H9 (cell line): ENCODE data around the gene TTC39B. TPM values are rescaled to one million over a fixed set of nuclear protein-coding genes. Genes with fewer than 3 reads are reported as not detected.

ENCODE experiments used
- DNase-seq: peaks from one replicate; pipeline ENCODE4 v3.0.0-alpha.2; 2017
- H2AFZ ChIP-seq: one replicate; pipeline ENCODE4 v1.6.1; 2013; ENCODE audit warnings: mild to moderate bottlenecking, low read length, control low read depth, moderate library complexity
- H2AK5ac ChIP-seq: 2 replicates; pipeline ENCODE4 v1.6.1; 2013; ENCODE audit warnings: low read length, control low read depth, mixed read lengths; ENCODE audit not compliant: insufficient read length
- H2BK120ac ChIP-seq: one replicate; pipeline ENCODE4 v1.6.1; 2013; ENCODE audit warnings: low read depth, mild to moderate bottlenecking, low read length, control low read depth, inconsistent platforms; ENCODE audit not compliant: poor library complexity, severe bottlenecking
- H2BK12ac ChIP-seq: 2 replicates; pipeline ENCODE4 v1.6.1; 2013; ENCODE audit warnings: low read length, control low read depth, mixed read lengths, low read depth; ENCODE audit not compliant: insufficient read length
- H2BK15ac ChIP-seq: 2 replicates; pipeline ENCODE4 v1.6.1; 2013; ENCODE audit warnings: low read depth, low read length, control low read depth
- H2BK20ac ChIP-seq: one replicate; pipeline ENCODE4 v1.6.1; 2013; ENCODE audit warnings: low read depth, mild to moderate bottlenecking, low read length, control low read depth, inconsistent platforms; ENCODE audit not compliant: poor library complexity, severe bottlenecking
- H2BK5ac ChIP-seq: 2 replicates; pipeline ENCODE4 v1.6.1; 2013; ENCODE audit warnings: low read length, control low read depth, mixed read lengths; ENCODE audit not compliant: insufficient read length
- H3K14ac ChIP-seq: 2 replicates; pipeline ENCODE4 v1.6.1; 2013; ENCODE audit warnings: low read length, control low read depth; ENCODE audit not compliant: insufficient read depth
- H3K18ac ChIP-seq: 2 replicates; pipeline ENCODE4 v1.6.1; 2013; ENCODE audit warnings: low read depth, mild to moderate bottlenecking, mixed read lengths, low read length, control low read depth; ENCODE audit not compliant: insufficient read length
- H3K23ac ChIP-seq: 2 replicates; pipeline ENCODE4 v1.6.1; 2013; ENCODE audit warnings: low read length, control low read depth, mixed read lengths, low read depth; ENCODE audit not compliant: insufficient read length
- H3K23me2 ChIP-seq: 2 replicates; pipeline ENCODE4 v1.6.1; 2013; ENCODE audit warnings: low read depth, mild to moderate bottlenecking, mixed read lengths, low read length, control low read depth; ENCODE audit not compliant: insufficient read length, poor library complexity, severe bottlenecking
- H3K27ac ChIP-seq: 2 replicates; pipeline ENCODE4 v1.5.1; 2013; ENCODE audit warnings: low read length, control low read depth, mixed read lengths, low read depth; ENCODE audit not compliant: insufficient read length
- H3K27me3 ChIP-seq: 2 replicates; pipeline ENCODE4 v1.6.1; 2013; ENCODE audit warnings: low read length, control low read depth, inconsistent platforms; ENCODE audit not compliant: insufficient read depth
- H3K4ac ChIP-seq: 2 replicates; pipeline ENCODE4 v1.6.1; 2013; ENCODE audit warnings: low read depth, mild to moderate bottlenecking, control low read depth, inconsistent platforms, low read length, moderate library complexity
- H3K4me1 ChIP-seq: 2 replicates; pipeline ENCODE4 v1.6.1; 2013; ENCODE audit warnings: low read length, control low read depth, inconsistent platforms; ENCODE audit not compliant: insufficient read depth
- H3K4me2 ChIP-seq: 2 replicates; pipeline ENCODE4 v1.6.1; 2013; ENCODE audit warnings: low read length, control low read depth, mixed read lengths; ENCODE audit not compliant: insufficient read length, insufficient read depth
- H3K56ac ChIP-seq: 2 replicates; pipeline ENCODE4 v1.6.1; 2013; ENCODE audit warnings: low read depth, mild to moderate bottlenecking, mixed read lengths, low read length, control low read depth; ENCODE audit not compliant: insufficient read length
- H3K79me1 ChIP-seq: 2 replicates; pipeline ENCODE4 v1.6.1; 2013; ENCODE audit warnings: low read depth, mild to moderate bottlenecking, moderate library complexity, low read length, control low read depth, inconsistent platforms; ENCODE audit not compliant: insufficient read depth, poor library complexity, severe bottlenecking
- H3K79me2 ChIP-seq: 2 replicates; pipeline ENCODE4 v1.6.1; 2013; ENCODE audit warnings: low read length, control low read depth, inconsistent platforms; ENCODE audit not compliant: insufficient read depth
- H3K9ac ChIP-seq: 2 replicates; pipeline ENCODE4 v1.6.1; 2013; ENCODE audit warnings: low read length, control low read depth, mixed read lengths; ENCODE audit not compliant: insufficient read length; ENCODE audit errors: extremely low read depth
- H3K9me3 ChIP-seq: one replicate; pipeline ENCODE4 v1.6.1; 2013; ENCODE audit warnings: low read depth, low read length, inconsistent platforms; ENCODE audit not compliant: control insufficient read depth
- H3T11ph ChIP-seq: one replicate; pipeline ENCODE4 v1.6.1; 2013; ENCODE audit warnings: mild to moderate bottlenecking, low read length, control low read depth, inconsistent platforms
- H4K20me1 ChIP-seq: one replicate; pipeline ENCODE4 v1.6.1; 2013; ENCODE audit not compliant: control insufficient read depth, insufficient read length, insufficient read depth
- H4K5ac ChIP-seq: 2 replicates; pipeline ENCODE4 v1.6.1; 2013; ENCODE audit warnings: low read depth, mild to moderate bottlenecking, mixed read lengths, low read length, control low read depth; ENCODE audit not compliant: insufficient read length
- H4K8ac ChIP-seq: replicated peaks from 2 replicates; pipeline ENCODE4 v1.6.1; 2013; ENCODE audit warnings: low read length, control low read depth, mixed read lengths, low read depth; ENCODE audit not compliant: insufficient read length
- H4K91ac ChIP-seq: 2 replicates; pipeline ENCODE4 v1.6.1; 2013; ENCODE audit warnings: low read depth, mild to moderate bottlenecking, moderate library complexity, mixed read lengths, low read length, control low read depth; ENCODE audit not compliant: insufficient read length
- H3K27ac Mint-ChIP-seq, 3 experiments: 2 replicates in 2 of 3; 3 replicates in 1 of 3; pipeline ENCODE4 v1.8.0; 2020 to 2021; ENCODE audit warnings: mixed read lengths in 3 of 3, mild to moderate bottlenecking in 1 of 3, moderate library complexity in 1 of 3
- H3K27me3 Mint-ChIP-seq: 2 replicates; pipeline ENCODE4 v1.8.0; 2021; ENCODE audit warnings: low read depth, mild to moderate bottlenecking, moderate library complexity, mixed read lengths
- H3K36me3 Mint-ChIP-seq, 3 experiments: 2 replicates in 2 of 3; 3 replicates in 1 of 3; pipeline ENCODE4 v1.8.0; 2020 to 2021; ENCODE audit warnings: low read depth in 3 of 3, mixed read lengths in 3 of 3; ENCODE audit not compliant: insufficient read depth in 1 of 3
- H3K4me1 Mint-ChIP-seq, 2 experiments: 2 replicates each; pipeline ENCODE4 v1.8.0; 2020; ENCODE audit warnings: mixed read lengths in 2 of 2
- H3K4me3 Mint-ChIP-seq, 2 experiments: 2 replicates in 1 of 2; 3 replicates in 1 of 2; pipeline ENCODE4 v1.8.0; 2020 to 2021; ENCODE audit warnings: mild to moderate bottlenecking in 2 of 2, mixed read lengths in 2 of 2, moderate library complexity in 1 of 2
- H3K9me3 Mint-ChIP-seq, 2 experiments: 2 replicates in 1 of 2; 3 replicates in 1 of 2; pipeline ENCODE4 v1.8.0; 2020; ENCODE audit warnings: mild to moderate bottlenecking in 2 of 2, mixed read lengths in 2 of 2, moderate library complexity in 1 of 2
- WGBS: extraction: QIAGEN DNeasy Blood & Tissue Kit; methylation state at CpG from one replicate; pipeline ENCODE4 v1.1.7; 2013; ENCODE audit warnings: missing lambda C conversion rate, low lambda C conversion rate, mixed read lengths; ENCODE audit not compliant: insufficient read length; ENCODE audit errors: extremely low coverage; 5-methylcytosine and 5-hydroxymethylcytosine counted together
- total RNA-seq: library from RNA; stranded (reverse); gene quantifications from 2 replicates; pipeline ENCODE4 v1.2.1, GENCODE V29; 2021
- TF ChIP-seq, protein P1 (sequence below): fragments of 200-600 bp; sonication (generic); conservative IDR thresholded peaks from 3 replicates; pipeline ENCODE4 v1.8.0; 2021; ENCODE audit warnings: antibody characterized with exemption, mild to moderate bottlenecking

TTC39B gene
- total RNA-seq, 1 experiment from 2014 or later, result 8.2 TPM

GRCh38 chr9:15187589-15187988 is 119.4 kb downstream of the TTC39B start:
- TF ChIP-seq, protein P1, sequence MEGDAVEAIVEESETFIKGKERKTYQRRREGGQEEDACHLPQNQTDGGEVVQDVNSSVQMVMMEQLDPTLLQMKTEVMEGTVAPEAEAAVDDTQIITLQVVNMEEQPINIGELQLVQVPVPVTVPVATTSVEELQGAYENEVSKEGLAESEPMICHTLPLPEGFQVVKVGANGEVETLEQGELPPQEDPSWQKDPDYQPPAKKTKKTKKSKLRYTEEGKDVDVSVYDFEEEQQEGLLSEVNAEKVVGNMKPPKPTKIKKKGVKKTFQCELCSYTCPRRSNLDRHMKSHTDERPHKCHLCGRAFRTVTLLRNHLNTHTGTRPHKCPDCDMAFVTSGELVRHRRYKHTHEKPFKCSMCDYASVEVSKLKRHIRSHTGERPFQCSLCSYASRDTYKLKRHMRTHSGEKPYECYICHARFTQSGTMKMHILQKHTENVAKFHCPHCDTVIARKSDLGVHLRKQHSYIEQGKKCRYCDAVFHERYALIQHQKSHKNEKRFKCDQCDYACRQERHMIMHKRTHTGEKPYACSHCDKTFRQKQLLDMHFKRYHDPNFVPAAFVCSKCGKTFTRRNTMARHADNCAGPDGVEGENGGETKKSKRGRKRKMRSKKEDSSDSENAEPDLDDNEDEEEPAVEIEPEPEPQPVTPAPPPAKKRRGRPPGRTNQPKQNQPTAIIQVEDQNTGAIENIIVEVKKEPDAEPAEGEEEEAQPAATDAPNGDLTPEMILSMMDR, result no peak
- no peaks in the 10 kb centered on the region for H3K9me3 Mint-ChIP-seq
- peaks cover 3 to 17% (median 8%) of the 10 kb centered on the region in 3 experiments; a peak in 5 of 7 replicates for H3K36me3 Mint-ChIP-seq

More at GRCh38 chr9:15187589-15187988, 119.4 kb downstream of the TTC39B start:
- Histone ChIP-seq H2BK5ac (no peak overlapping the region), H3K4ac (no peak overlapping the region), H3K14ac (no peak overlapping the region), H3K23me2 (no peaks in the 10 kb centered on the region), H4K8ac (no peak overlapping the region), H3T11ph (no peak overlapping the region), H4K91ac (no peak overlapping the region), H2BK20ac (no peak overlapping the region), H3K4me2 (no peak overlapping the region), H3K79me1 (no peaks in the 10 kb centered on the region), H3K27me3 (no peaks in the 10 kb centered on the region), H3K9me3 (no peaks in the 10 kb centered on the region), H3K4me1 (no peaks in the 10 kb centered on the region), H2BK12ac (no peak overlapping the region), H2AK5ac (no peak overlapping the region), H4K20me1 (no peaks in the 10 kb centered on the region), H3K18ac (no peak overlapping the region), H2BK120ac (no peak overlapping the region), H4K5ac (no peak overlapping the region), H3K9ac (no peak overlapping the region), H3K79me2 (no peaks in the 10 kb centered on the region), H3K56ac (no peak overlapping the region), H3K27ac (no peak overlapping the region), H3K23ac (no peak overlapping the region), H2BK15ac (no peak overlapping the region), H2AFZ (no peak overlapping the region)
- no CpG with 5 or more reads among the region's 1 CpG for WGBS
- no peaks in the 10 kb centered on the region for H3K27me3 Mint-ChIP-seq
- DNase-seq, result no peak
- no peak overlapping the region for H3K27ac Mint-ChIP-seq
- H3K4me3 Mint-ChIP-seq, result no peak overlapping the region
- H3K4me1 Mint-ChIP-seq, result no peaks in the 10 kb centered on the region
